WTC11 (cell line): Measurements from ENCODE around the gene BTNL2. TPM values are rescaled to one million over a fixed set of nuclear protein-coding genes. Genes with fewer than 3 reads are reported as not detected.

ENCODE experiments used
- ATAC-seq: fragments of 200-7000 bp; cut with Tn5 transposase; 2 replicates; pipeline ENCODE4 v1.10.0; 2021; ENCODE audit warnings: mild to moderate bottlenecking, moderate library complexity
- CTCF ChIA-PET: fragments of 300-600 bp; sonication (Branson Sonifier 250); formaldehyde crosslinking; loops from one replicate; lab custom pipeline; 2021; ENCODE audit warnings: antibody characterized with exemption; lab: Charles Lee
- POLR2A ChIA-PET: fragments of 350-600 bp; sonication (Branson Sonifier 250); formaldehyde crosslinking; loops from one replicate; lab custom pipeline; 2021; ENCODE audit warnings: antibody characterized with exemption; lab: Charles Lee
- DNase-seq: peaks from one replicate; pipeline ENCODE4 v3.0.0; 2021; ENCODE audit warnings: low spot score
- H3K27ac Mint-ChIP-seq: 2 replicates; pipeline ENCODE4 v1.8.0; 2021; ENCODE audit warnings: mixed read lengths
- H3K27me3 Mint-ChIP-seq: 2 replicates; pipeline ENCODE4 v1.8.0; 2021; ENCODE audit warnings: low read depth, mild to moderate bottlenecking, moderate library complexity, mixed read lengths
- H3K36me3 Mint-ChIP-seq: 2 replicates; pipeline ENCODE4 v1.8.0; 2021; ENCODE audit warnings: mixed read lengths
- H3K4me1 Mint-ChIP-seq: 2 replicates; pipeline ENCODE4 v1.8.0; 2022; ENCODE audit warnings: mixed read lengths
- H3K4me3 Mint-ChIP-seq: 2 replicates; pipeline ENCODE4 v1.8.0; 2021; ENCODE audit warnings: mild to moderate bottlenecking, moderate library complexity, mixed read lengths
- H3K9me3 Mint-ChIP-seq: 2 replicates; pipeline ENCODE4 v1.8.0; 2021; ENCODE audit warnings: mixed read lengths
- ATF2 ChIP-seq: sonication (generic); formaldehyde crosslinking; IDR thresholded peaks from 2 replicates; pipeline ENCODE4 v1.8.1; 2022; ENCODE audit warnings: low read depth, missing genetic modification reagents, borderline replicate concordance
- ATF3 ChIP-seq: sonication (generic); formaldehyde crosslinking; conservative IDR thresholded peaks from 2 replicates; pipeline ENCODE4 v1.8.1; 2022; ENCODE audit warnings: mild to moderate bottlenecking, missing genetic modification reagents
- E2F4 ChIP-seq: sonication (generic); formaldehyde crosslinking; IDR thresholded peaks from 2 replicates; pipeline ENCODE4 v1.8.1; 2022; ENCODE audit warnings: low read depth, mild to moderate bottlenecking, moderate library complexity, missing genetic modification reagents, borderline replicate concordance
- ELF4 ChIP-seq: sonication (generic); formaldehyde crosslinking; IDR thresholded peaks from 2 replicates; pipeline ENCODE4 v1.8.1; 2022; ENCODE audit warnings: low read depth, mild to moderate bottlenecking, moderate library complexity, missing genetic modification reagents
- ERG ChIP-seq: fragments of 250-450 bp; sonication (Bioruptor Pico); IDR thresholded peaks from 2 replicates; pipeline ENCODE4 v1.8.0; 2021; ENCODE audit warnings: mild to moderate bottlenecking
- FOXP4 ChIP-seq: sonication (generic); formaldehyde crosslinking; IDR thresholded peaks from 2 replicates; pipeline ENCODE4 v1.8.0; 2022; ENCODE audit warnings: mild to moderate bottlenecking, missing genetic modification reagents
- GRHL2 ChIP-seq: fragments of 250-450 bp; sonication (Bioruptor Pico); IDR thresholded peaks from 2 replicates; pipeline ENCODE4 v1.8.0; 2022; ENCODE audit warnings: mild to moderate bottlenecking, moderate library complexity; ENCODE audit not compliant: insufficient replicate concordance, severe bottlenecking
- HMGA2 ChIP-seq: fragments of 250-450 bp; sonication (Bioruptor Pico); IDR thresholded peaks from 2 replicates; pipeline ENCODE4 v1.4.0; 2021; ENCODE audit warnings: mild to moderate bottlenecking, moderate library complexity
- IRF2 ChIP-seq: sonication (generic); formaldehyde crosslinking; IDR thresholded peaks from 2 replicates; pipeline ENCODE4 v1.8.0; 2022; ENCODE audit warnings: low read depth, missing genetic modification reagents, borderline replicate concordance
- JAZF1 ChIP-seq: fragments of 250-450 bp; sonication (Bioruptor Pico); IDR thresholded peaks from 2 replicates; pipeline ENCODE4 v1.9.0; 2021; ENCODE audit warnings: moderate library complexity, mild to moderate bottlenecking, inconsistent platforms
- KAT7 ChIP-seq: sonication (generic); formaldehyde crosslinking; IDR thresholded peaks from 2 replicates; pipeline ENCODE4 v1.8.1; 2023; ENCODE audit warnings: missing genetic modification reagents, mild to moderate bottlenecking, borderline replicate concordance
- MYBL2 ChIP-seq: sonication (generic); formaldehyde crosslinking; IDR thresholded peaks from 2 replicates; pipeline ENCODE4 v1.8.1; 2023; ENCODE audit warnings: mild to moderate bottlenecking, moderate library complexity, missing genetic modification reagents
- NFATC4 ChIP-seq: fragments of 250-450 bp; sonication (Bioruptor Pico); IDR thresholded peaks from 2 replicates; pipeline ENCODE4 v1.9.0; 2021; ENCODE audit warnings: mild to moderate bottlenecking
- NFYB ChIP-seq: sonication (generic); formaldehyde crosslinking; conservative IDR thresholded peaks from 2 replicates; pipeline ENCODE4 v1.8.0; 2022; ENCODE audit warnings: low read depth, missing genetic modification reagents
- SMAD3 ChIP-seq: sonication (generic); formaldehyde crosslinking; IDR thresholded peaks from 2 replicates; pipeline ENCODE4 v1.8.0; 2022; ENCODE audit warnings: missing genetic modification reagents, mild to moderate bottlenecking, borderline replicate concordance
- SOX15 ChIP-seq: fragments of 250-450 bp; sonication (Bioruptor Pico); IDR thresholded peaks from 2 replicates; pipeline ENCODE4 v1.9.0; 2021; ENCODE audit warnings: mild to moderate bottlenecking
- SP1 ChIP-seq: sonication (generic); formaldehyde crosslinking; conservative IDR thresholded peaks from 2 replicates; pipeline ENCODE4 v1.8.1; 2022; ENCODE audit warnings: missing genetic modification reagents
- ZBTB21 ChIP-seq: sonication (generic); formaldehyde crosslinking; IDR thresholded peaks from 2 replicates; pipeline ENCODE4 v1.8.1; 2023; ENCODE audit warnings: mild to moderate bottlenecking, missing genetic modification reagents, borderline replicate concordance
- ZNF423 ChIP-seq: fragments of 250-450 bp; sonication (Bioruptor Pico); IDR thresholded peaks from 2 replicates; pipeline ENCODE4 v2.1.2; 2022; ENCODE audit warnings: mild to moderate bottlenecking, moderate library complexity
- ZNF671 ChIP-seq: fragments of 250-450 bp; sonication (Bioruptor Pico); IDR thresholded peaks from 2 replicates; pipeline ENCODE4 v1.8.0; 2021; ENCODE audit warnings: mild to moderate bottlenecking
- ZSCAN18 ChIP-seq: fragments of 250-450 bp; sonication (Bioruptor Pico); IDR thresholded peaks from 2 replicates; pipeline ENCODE4 v2.1.2; 2022; ENCODE audit warnings: mild to moderate bottlenecking, moderate library complexity
- total RNA-seq: library from RNA; stranded (reverse); gene quantifications from 3 replicates; pipeline ENCODE4 v1.2.3, GENCODE V29; 2021
- TF ChIP-seq, protein P1 (sequence below): sonication (generic); formaldehyde crosslinking; IDR thresholded peaks from 2 replicates; pipeline ENCODE4 v1.8.1; 2023; ENCODE audit warnings: mild to moderate bottlenecking, missing genetic modification reagents, moderate library complexity

BTNL2 gene
- total RNA-seq, 1 experiment from 2014 or later, result not detected

GRCh38 chr6:32427934-32428474, 21.0 kb upstream of the BTNL2 start (continued):
- no peak for TF ChIP-seq ERG (CRISPR knock-in tag)

DNA sequence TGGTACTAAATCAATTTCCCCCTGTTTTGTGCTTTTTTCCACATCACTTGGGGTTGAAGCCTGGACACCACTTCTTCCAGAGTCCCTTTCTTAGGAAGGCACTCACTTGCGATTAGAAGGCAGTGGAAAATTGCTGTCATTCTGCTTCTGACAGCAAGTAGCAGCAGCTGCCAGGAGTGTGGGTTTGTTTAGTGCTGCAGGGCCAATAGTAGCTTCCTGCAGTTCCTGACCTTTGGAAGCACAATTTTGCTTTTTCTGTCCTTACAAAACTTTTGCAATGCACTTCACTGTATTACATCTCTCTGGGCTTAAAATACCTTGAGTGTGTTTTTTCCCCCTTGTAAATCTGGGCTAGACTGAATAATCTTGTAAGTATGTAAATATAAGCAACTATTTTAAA, 20.2 kb upstream of the BTNL2 start:
- Mint-ChIP-seq H3K27ac (no peak overlapping the region), H3K27me3 (no peaks in the 10 kb centered on the region), H3K9me3 (no peaks in the 10 kb centered on the region), H3K4me1 (no peaks in the 10 kb centered on the region), H3K4me3 (no peak overlapping the region), H3K36me3 (no peaks in the 10 kb centered on the region)
- ChIA-PET POLR2A (no interaction called here), CTCF (interaction anchor here (1.3 kb wide), 1 partner anchor 441 kb away, joined by 4 read pairs; no protein-coding TSS in a partner anchor)
- ATAC-seq (no peak), DNase-seq (no peak)
- TF ChIP-seq HMGA2 (no peak), MYBL2 (CRISPR knock-in tag) (no peak), ZSCAN18 (CRISPR knock-in tag) (no peak), NFYB (CRISPR knock-in tag) (no peak), IRF2 (CRISPR knock-in tag) (no peak), E2F4 (CRISPR knock-in tag) (no peak), ZNF423 (CRISPR knock-in tag) (no peak), SP1 (CRISPR knock-in tag) (no peak), JAZF1 (CRISPR knock-in tag) (no peak), NFATC4 (CRISPR knock-in tag) (no peak), ATF2 (CRISPR knock-in tag) (no peak), ZBTB21 (CRISPR knock-in tag) (no peak)

- POLR2A ChIA-PET, result no interaction called here
- no peak for DNase-seq
- H3K27me3 Mint-ChIP-seq, result no peaks in the 10 kb centered on the region
- no peaks in the 10 kb centered on the region for H3K4me1 Mint-ChIP-seq
- H3K4me3 Mint-ChIP-seq, result no peak overlapping the region
- no peak overlapping the region for H3K27ac Mint-ChIP-seq
- H3K9me3 Mint-ChIP-seq, result no peaks in the 10 kb centered on the region
- H3K36me3 Mint-ChIP-seq, result no peaks in the 10 kb centered on the region
- TF ChIP-seq ZNF671, result no peak
- no peak for TF ChIP-seq E2F4 (CRISPR knock-in tag)
- no peak for TF ChIP-seq ATF3 (CRISPR knock-in tag)
- TF ChIP-seq GRHL2 (CRISPR knock-in tag), result no peak
- no peak for TF ChIP-seq FOXP4 (CRISPR knock-in tag)
- TF ChIP-seq NFYB (CRISPR knock-in tag), result no peak
- no peak for TF ChIP-seq KAT7
- TF ChIP-seq SMAD3 (CRISPR knock-in tag), result no peak
- TF ChIP-seq ELF4 (CRISPR knock-in tag), result no peak
- TF ChIP-seq, protein P1, sequence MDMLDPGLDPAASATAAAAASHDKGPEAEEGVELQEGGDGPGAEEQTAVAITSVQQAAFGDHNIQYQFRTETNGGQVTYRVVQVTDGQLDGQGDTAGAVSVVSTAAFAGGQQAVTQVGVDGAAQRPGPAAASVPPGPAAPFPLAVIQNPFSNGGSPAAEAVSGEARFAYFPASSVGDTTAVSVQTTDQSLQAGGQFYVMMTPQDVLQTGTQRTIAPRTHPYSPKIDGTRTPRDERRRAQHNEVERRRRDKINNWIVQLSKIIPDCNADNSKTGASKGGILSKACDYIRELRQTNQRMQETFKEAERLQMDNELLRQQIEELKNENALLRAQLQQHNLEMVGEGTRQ, result no peak
- no peak for TF ChIP-seq SOX15
- TF ChIP-seq NFATC4 (CRISPR knock-in tag), result no peak
- CTCF ChIA-PET, result interaction anchor here (0.7 to 1.3 kb wide), 2 partner anchors 442 to 507 kb away, joined by 4 read pairs; no protein-coding TSS in a partner anchor
- ATAC-seq, result no peak
These were observed 19.4 kb upstream of the BTNL2 start for GRCh38 chr6:32426338-32426737.
